ENCODE results near the gene VPS29.
"Not testable (repeated sequence)": the region's sequence is repeated elsewhere in the genome, so short reads cannot be mapped to it uniquely, and the experiment has no call there.

The VPS29 gene

DNA sequence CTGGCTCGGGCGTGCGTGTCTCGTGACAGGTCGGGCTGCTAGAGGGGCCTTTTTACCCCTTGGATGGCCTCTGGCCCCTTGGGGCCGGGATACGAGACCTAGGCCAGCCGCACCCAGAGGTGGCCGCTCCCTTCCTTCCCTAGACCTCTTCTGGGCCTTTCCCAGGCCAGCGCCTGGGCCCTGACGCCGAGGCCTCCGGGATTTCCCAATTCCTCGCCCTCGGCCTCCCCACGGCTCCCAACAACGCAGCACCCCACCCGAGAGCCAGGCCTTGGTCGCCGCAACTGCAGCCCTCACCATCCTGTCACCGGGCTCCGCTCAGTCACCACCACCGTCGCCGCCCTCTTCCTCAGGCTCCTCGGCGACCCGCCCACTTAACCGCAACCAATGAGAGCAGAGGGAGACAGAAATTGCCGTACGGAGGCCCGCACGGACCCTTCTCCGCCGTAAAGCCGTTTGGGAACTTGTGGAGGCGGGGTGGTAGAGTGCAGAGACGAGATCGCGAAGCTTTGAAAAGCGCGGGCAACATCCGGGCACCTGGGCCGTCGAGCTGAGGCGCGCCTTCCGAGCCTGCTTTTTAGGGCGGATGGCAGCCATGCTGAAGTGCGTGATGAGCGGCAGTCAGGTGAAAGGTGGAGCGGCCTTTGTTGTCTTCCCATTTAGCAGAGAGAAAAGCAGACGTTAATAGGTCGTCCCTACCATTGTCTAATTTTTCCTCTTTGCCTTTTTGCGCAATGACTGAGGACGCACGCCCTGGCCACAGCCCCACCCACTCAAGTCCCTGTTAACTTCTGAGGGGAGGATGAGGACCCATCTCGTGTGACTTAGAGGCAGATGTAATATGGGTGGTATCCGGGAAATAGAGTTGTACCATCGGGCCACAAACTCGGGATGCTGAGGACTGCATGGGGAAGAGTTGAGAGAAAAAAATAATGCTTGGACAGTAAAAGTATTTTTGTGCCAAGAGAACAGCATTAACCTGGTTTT lies at the start of gene VPS29, which contains the start of gene RAD9B:
Gene VPS29 (minus strand): TSS at position 360 of the 987 bp plus-strand sequence. CDS start 60 bp downstream, at position 300.
Gene RAD9B (plus strand): TSS at position 580 of the 987 bp plus-strand sequence. CDS start 7 bp downstream, at position 587.
- peak; percentile 98 for DNase-seq (ENCODE audit: low read depth, low spot score)

DNA sequence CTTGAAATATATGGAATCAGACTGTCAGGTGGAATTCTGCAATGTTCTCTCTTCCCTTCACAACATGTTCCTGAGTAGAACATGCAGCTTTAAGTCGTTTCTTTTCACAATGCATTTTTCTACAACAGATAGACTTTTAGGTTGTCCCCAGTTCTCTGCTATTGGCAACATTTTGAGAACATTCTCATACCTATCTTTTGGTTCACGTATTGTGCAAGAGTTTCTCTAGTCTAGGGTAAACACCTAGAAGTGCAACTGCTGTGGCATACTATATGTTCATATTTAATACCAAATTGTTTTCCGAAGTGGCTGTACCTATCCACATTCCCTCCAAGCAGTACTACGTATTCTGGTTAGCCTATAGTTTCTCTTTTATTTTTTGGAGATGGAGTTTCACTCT lies 49.1 kb upstream of the VPS29 start:
- no peak for DNase-seq (ENCODE audit: low read depth, low spot score)

DNA sequence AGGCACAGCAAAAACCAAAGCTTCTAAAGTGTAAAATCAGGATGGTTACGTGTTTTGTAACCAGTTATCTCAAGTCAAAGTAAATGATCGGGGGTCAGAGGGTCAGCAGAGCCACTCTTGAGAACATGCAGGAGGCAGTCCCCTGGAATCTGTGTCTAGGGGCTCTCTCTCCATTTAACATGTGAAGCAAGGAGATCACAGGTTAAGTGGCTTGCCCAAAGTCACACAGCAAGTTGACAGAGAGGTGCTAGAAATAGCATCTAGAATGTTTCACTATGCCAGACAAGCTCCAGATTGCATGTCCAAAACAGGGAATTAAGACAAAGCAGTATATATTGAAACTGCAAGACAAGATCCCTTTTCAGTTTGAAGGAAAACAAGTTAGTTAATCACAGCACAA lies 47.8 kb upstream of the VPS29 start:
- no peak for DNase-seq (ENCODE audit: low read depth, low spot score)

DNA sequence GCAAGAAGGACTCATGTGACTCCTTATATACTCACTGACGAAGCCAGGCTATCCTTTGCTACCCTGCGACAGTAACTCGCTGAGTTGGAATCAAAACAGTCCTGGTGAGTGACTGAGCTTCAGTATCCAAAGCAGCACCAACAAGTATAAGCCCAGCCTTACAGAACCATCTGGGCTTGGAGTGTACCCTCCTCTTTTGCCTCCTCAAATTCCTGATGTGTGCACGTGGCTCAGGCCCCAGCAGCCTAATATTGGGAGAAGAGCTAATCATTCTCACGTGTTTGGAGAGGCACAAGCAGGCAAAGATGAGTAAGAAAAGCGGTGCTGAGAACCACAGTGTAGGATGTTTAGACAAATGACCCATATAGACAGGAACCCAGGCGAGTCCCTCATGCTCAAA lies 46.8 kb upstream of the VPS29 start:
- no peak for DNase-seq (ENCODE audit: low read depth, low spot score)

DNA sequence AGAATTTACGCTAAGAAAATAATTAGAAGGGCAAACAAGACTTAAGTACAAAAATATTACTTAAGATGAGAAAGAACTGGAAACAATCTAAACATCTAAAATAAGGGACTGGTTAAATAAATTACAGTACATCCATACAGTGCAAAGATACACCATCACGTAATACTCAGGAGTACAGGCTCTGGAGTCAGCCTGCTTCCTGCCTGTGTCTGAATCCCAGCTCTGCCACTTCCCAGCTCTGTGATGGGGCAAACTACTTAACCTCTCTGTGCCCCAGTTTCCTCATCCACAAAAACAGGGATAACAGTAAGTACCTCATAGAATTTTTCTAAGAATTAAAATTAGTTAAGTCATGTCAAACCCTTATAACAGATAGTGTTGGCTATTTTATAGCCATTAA lies 45.2 kb upstream of the VPS29 start:
- DNase-seq (ENCODE audit: low read depth, low spot score) = no peak

DNA sequence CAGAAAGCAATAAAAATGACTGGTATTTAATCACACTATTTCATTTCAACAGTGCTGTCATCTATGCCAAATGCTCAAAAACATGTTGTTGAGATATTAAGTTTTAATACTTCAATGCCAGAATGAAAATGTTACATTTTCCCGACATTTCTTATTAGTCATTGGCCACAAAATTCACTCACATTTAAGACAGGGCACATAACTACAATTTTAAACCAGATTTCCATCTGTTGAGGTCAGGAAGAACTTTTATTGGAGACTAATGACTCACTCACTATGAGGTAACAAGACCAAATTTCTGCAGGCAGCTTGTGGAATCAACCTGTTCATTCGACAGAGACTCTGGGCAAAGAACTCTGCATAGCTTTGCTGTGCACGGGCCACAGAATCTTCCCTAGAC lies 44.4 kb upstream of the VPS29 start:
- no peak for DNase-seq (ENCODE audit: low read depth, low spot score)

DNA sequence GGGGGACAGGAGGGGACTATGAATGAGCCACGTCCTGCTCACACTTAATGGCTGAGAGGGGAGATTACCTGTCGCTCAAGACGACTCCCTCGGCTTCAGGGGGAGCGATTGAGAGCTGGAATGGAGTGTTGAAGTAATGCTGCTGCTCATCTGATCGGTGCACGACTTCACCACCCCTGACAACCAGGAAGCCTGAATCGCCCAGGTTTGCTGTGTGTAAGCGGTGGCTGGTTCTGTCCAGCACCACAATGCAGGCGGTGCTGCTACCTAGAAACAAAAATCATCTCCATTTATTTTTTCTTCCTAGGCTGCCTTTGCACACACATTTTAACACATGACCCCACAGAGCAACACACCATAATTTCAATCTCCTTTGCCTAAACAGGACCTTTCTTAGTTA lies 43.9 kb upstream of the VPS29 start:
- no peak for DNase-seq (ENCODE audit: low read depth, low spot score)

DNA sequence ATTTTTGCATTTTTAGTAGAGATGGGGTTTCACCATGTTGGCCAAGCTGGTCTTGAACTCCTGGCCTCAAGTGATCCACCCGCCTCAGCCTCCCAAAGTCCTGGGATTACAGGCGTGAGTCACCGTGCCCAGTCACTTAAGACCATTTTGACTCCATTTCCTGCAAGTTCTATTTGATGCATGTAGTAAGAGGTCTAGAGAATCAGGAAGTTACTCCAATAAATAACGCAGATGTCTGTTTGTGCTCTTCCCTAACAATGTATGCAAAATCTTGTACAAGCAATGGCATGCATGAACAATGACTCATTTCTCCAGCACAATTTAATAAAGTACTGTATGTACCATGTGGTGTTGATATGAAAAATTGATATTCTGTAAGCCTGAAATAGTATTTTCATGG lies 43.3 kb upstream of the VPS29 start:
- not testable (repeated sequence) for DNase-seq (ENCODE audit: low read depth, low spot score)

DNA sequence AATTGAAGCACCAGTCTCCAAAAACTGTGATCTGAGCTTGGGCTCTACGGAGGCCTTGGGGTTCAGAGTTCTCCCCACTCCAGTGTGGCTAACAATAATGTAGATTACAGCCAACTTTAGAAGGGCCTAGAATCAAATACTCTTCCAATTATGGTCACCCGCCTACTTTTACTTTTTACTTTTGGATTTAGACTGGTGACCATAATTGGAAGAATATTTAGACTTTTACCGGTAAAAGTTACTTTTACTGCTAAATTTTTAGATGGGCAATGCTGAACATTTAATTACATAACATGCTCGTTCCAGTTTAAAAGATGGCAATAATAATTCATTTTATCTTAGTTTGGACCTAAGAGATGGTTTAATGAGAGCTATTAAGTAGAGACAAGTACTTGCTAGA lies 42.1 kb upstream of the VPS29 start:
- DNase-seq (ENCODE audit: low read depth, low spot score) = no peak

DNA sequence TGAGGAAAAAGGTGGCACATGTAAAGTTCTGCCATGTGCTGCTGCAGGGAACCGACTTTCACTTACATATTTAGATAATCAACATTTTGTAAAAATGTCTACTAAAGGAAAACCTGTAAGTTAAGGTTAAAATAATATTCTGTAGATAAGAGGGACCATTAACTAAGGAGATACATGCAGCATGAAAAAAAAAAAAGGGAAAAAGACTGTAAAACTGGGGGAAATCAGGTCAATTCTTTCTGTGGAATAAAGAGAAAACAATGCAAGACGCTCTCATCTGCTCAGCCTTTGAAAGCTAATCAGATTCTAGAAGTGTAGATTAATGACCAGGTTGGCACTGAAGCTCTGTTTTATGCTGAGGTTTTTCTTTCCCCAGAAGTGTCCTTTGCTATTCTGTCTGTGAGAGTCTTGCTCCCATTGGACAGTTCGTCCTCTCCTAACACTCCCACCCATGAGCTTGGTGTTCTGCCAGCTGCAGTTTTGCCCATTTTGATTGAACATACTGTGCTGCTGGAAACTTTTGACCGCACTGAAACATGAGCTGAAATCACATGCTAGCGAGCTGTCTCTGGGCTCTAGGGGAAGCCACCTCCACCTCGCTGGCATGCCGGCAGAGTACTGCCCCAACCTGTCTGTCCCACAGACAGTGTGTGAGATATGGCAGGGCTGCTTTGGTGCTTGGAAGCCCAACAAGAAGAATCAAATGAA lies 41.5 kb upstream of the VPS29 start:
- DNase-seq (ENCODE audit: low read depth, low spot score) = no peak

DNA sequence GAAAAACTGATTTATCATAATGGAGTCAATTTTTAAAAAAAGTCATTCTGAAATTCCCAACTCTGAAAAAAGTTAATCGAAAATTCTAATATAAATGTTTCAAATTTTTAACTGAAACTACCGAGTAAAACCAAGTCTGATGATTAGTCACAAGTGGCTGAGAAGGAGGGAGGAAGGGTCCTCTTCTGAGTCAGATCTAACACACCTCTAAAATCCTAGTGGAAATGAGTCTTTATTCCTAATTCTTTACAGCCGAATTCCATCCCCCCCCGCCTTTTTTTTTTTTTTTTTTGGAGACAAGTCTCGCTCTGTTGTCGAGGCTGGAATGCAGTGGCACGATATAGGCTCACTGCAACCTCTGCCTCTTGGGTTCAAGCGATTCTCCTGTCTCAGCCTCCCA lies 38.1 kb upstream of the VPS29 start:
- DNase-seq (ENCODE audit: low read depth, low spot score) = no peak

DNA sequence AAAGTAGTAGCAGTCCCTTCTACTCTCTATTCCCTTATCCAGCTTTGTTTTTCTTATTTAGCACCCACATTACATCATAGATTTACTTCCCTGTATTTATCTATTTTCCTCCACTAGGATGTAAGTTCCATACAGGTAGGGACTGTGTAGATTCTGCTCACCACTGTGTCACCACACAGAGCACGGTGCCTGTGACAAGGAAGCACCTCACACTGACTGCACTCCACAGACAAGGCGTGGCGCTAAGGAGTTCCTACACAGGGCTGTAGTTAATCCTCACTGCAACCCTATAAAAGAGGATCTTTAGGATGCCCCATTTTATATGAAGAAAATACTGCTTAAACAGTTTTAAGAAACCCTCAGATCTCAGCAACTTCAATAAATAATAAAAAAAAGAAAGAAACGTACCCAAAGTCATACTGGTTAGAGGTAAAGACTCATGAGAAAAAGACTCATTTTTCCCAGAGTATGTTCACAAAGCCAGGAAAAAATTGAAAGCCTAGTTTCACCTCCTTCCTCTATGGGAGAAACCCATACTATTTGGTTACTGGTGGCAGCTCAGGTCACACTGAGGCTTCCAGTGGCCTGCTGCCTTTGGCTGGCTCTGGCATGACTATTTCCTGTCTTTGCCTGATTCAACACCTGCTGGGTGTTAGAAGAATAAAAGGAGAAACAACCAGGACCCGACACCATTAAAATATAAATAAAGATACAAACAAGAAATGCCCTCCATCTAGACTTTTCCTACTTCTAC lies 37.1 kb upstream of the VPS29 start:
- no peak for DNase-seq (ENCODE audit: low read depth, low spot score)

DNA sequence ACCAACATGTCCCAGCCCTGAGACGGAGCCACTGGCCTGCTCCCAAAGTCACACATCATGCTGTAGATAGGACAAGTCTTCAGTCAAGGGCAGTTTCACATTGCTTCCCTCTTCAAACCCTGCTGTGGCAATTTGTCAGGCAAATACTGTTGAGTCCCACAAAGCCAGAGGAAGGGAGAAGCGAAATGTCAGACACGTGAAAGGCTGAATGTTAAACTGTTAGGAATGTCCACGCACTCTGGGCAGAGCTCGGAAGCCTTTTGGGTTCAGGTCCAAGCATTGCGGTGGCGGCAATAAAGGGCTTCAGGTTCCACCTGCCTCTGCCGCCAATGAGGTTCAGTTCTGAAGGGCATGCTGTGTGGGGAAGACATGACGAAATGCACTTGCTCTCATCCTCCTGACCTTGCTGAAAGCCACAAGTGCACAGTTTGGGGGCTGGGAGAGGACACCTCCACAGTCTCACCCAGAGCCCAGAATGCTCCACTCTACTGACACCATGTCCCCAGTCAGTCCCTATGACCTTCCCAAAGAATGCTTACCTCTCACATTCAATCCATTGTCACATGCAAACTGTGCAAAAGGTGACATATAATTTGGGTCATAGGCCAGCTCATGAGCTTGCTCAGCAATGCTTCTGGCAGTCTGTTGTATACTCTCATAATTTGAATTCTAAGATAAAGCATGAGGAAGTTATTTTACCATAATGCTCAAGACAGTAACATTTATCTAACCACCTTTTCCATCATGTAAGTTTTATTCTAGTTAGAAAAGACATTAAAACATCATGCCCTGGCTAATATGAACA lies 35.9 kb upstream of the VPS29 start:
- DNase-seq (ENCODE audit: low read depth, low spot score) = no peak

DNA sequence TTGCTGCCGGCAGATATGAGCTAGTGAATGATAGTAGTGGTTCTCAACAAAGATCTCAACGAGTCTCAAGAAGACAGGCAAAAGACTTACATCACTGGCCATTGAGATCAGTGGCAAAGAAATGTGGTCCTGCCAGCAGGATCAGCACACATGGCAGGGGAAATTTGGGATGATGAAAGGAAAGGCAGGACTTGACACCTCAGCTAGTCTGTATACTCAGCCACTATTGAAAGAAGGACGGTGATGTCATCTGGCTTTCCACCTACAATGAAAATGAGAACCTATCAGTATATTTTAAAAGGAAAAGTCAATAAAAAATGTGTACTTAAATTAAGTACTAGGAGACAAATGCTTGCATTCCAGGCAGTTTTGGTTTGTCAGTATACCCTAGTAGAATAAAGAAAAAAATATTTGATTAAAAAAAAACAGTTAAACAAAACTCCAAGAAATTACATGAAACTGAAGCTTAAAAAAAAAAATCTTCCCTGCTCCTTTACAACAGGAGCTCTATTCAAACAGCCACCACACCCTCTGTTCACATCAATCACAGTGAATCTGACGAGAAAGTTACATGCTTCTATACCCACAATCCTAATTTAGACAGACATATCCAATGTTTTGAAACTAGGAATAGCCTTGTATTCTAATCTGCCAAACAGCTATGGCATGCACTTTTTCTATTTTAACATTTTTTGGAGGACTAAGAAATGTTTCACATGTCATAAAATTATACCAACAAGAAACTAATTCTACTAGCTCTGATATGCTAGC lies 35.1 kb upstream of the VPS29 start:
- DNase-seq (ENCODE audit: low read depth, low spot score) = no peak

DNA sequence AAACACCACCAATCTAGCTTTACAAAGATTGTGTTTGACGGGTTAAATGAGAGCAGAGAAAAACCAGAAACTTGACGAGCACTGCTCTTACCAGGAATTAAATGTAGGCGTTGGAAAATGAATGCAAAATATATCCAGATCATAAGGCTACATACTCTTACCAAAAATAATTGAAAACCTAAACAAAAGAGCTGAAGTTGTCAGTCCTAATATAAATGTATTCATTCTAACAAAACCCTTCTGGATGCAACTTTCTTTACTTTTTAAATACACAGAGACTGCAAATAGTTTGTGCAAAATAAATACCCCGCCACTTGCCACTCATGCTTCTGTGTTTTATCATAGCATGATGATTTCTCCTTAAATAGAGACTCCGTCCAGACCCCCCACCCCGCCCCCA lies 32.9 kb upstream of the VPS29 start:
- DNase-seq (ENCODE audit: low read depth, low spot score) = no peak

DNA sequence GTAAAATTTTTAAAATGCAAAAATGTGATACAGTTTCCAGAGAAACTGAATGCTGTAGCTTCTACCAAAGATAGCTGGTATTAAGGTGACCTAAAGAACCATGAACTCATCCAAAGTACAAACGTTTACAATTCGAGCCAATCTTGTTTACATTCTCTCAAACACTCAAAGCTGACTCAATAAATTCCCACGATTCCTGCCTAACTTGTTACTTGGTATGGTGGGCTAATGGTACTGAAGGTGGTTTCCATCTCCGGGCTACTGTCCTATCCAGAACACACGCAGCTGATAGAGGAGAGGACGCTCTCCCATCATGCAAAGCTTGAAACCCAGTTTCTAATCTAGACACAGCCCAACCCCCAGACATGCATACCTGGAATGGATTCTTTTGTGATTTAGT lies 31.7 kb upstream of the VPS29 start:
- no peak for DNase-seq (ENCODE audit: low read depth, low spot score)

DNA sequence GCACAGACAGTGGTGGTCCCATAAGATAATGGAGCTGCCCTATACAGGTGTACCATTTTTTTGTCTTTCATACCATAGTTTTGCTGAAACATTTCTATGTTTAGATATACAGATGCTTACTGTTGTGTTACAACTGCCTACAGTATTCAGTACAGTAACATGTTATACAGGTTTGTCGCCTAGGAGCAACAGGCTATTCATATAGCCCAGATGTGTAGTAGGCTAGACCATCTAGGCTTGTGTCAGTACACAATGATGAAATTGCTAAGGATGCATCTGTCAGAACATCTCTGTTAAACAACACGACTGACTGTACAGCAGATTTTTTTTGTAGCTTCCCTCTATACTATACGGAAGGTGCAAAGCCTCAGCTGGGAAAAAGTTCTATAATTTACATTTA lies 30.7 kb upstream of the VPS29 start:
- no peak for DNase-seq (ENCODE audit: low read depth, low spot score)

DNA sequence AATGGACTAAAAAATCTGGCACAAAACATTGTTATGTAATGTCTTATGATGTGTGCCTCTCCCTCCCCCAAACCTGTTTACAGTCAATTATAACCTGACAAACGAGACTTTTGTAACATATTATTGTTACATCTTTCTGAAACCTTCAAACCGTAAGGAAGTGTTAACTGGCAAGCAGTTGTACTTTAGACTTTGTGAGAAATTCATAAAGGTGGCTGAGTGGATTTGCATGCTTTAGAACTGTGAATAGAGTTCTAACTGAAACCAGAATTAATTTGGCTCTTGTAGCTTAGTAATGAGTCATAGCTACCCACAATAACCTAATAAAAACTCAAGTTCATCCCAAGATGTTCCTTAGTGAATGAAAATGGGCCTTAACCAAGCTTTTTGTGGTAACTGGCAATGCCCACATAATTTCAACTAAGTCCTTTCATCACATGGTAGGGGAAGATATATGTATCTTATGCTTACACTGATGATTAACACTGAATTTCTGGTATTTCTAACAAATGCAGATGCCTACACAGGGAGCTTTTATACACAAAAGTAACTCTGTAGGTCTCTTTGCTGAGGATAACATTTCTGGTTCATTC lies 29.9 kb upstream of the VPS29 start:
- no peak for DNase-seq (ENCODE audit: low read depth, low spot score)

DNA sequence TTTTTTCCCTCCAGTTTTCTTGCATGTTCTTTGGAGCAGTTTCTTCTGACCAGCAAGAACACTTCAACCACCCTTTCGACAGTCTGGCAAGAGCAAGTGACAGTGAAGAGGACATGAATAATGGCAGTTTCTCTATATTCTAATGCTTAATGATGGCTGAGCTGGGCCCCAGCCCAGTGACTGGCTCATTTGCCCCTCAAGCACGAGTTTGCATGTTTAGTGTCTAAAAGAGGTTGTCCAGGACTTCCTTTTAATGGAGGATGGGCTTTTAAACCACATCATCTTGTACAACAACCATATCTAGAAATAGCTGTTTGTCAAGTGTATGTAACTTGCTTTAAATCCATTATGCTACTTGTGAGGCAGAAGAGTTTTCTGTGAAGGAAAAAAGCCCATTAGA lies 28.6 kb upstream of the VPS29 start:
- no peak for DNase-seq (ENCODE audit: low read depth, low spot score)

DNA sequence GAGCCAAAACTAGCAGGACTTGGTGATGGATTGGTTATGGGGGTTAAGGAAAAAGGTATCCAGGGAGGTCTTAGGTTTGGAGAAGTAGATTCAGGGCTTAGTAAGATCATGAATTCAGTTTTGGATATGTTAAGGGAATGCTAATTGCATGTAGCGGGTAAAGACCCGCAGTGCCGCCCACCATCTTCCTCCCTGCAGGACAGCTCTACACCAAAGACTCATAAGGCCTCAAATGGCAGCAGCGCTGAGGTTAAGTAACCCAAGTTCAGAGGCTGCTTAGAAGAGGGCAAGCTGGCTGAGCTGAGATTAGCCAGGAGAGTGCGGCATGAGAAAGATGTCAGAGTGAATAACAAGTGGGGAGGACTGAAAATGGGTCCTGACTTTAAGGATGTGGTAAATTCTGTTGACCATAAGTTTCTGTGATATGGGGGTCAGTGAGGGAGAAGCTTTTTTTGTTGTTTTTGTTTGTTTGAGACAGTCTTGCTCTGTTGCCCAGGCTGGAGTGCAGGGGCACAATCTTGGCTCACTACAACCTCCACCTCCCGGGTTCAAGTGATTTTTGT lies 26.4 kb upstream of the VPS29 start:
- DNase-seq (ENCODE audit: low read depth, low spot score) = no peak
